CD4-positive, alpha-beta T cell treated with Interleukin-15 for 4 hours (primary cell): ENCODE data around the gene ANKIB1.

Experiments used
- DNase-seq: peaks from one replicate; pipeline ENCODE4 v3.0.0-alpha.2; 2020; ENCODE audit warnings: low spot score

Gene ANKIB1

DNA sequence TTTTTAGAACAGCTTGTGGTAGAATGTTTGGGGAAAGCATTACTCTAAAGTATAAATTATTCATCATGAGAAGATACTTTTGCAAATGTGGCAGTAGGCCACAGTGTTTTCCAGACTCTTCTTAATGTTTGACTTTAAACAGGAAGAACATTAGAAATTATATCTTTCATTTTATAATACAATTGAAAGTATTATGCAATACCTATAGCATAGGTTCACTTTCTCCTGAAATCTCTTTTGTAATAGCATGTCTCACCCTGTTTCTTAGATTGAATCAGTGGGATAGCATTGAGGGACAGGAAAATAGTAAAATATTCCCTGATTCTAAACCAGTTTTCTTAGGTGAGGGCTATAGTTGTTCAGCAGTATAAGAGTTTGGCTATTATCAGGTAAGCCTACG is 23.1 kb downstream of the ANKIB1 start:
- DNase-seq, result no peak

DNA sequence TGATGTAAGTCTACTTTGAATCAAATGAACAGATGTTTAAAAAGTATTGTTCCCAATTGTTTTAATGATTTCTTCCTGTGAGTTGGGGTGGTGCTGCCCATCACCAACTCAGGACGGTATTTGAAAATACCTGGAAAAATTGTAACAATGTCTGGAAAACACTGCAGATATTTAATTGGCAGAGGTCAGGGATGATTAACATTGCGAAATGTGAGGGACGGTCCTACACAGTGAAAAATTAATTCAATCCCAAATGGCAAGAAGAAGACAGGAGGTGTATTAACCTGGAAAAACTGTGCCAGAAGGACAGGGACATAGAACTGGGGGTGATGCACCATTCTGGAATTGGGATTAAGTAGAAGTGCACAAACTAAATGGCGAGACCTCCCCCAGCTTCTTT is 29.6 kb downstream of the ANKIB1 start:
- no peak for DNase-seq

DNA sequence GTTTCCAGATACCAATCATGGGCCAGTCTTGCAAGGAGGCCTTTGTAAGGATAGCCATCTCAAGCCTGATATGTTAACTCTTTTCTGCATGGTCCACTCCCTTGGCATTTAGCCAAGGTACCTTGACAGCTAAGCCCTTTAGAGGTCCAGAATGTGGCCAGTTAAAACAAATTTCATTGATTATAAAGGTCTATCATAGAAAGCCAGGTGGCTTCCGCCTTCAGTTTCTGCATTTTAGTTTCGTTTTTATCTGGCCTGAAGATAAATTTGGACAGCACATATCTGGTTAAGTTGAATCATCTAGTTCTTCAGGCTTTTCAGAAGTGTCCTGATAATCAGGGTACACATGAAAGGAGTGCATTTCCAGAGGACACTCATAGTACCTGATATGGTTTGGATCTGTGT is 30.7 kb downstream of the ANKIB1 start:
- DNase-seq, result no peak

DNA sequence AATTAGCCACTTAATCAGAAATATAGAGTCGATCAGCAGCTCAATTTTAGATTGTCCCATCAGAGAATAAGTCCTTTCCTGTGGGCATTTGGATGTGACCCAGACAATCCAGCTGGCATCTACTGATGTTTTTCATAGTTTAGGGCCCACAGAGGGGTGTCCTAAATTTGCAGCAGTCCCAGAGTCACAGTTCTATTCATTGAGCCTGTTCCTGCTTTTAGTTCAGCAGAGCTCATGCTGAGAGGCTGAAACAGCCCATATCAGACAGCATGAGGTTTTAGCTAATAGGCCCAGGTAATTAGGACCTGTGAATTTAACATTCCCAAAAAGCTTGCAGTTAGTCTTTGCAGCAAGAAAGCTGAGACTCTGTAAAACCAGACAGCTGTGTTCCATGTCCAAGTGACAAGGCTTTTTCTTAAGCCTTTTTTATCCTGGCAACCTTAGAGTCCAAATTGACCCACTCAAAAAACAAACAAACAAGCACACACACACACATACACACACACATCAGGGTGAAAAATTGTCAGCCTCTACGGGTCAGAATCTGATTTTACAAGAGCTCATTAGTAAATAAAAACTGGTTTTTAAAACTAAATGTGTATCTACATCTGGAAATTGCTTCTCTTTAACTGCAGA is 33.7 kb downstream of the ANKIB1 start:
- no peak for DNase-seq

DNA sequence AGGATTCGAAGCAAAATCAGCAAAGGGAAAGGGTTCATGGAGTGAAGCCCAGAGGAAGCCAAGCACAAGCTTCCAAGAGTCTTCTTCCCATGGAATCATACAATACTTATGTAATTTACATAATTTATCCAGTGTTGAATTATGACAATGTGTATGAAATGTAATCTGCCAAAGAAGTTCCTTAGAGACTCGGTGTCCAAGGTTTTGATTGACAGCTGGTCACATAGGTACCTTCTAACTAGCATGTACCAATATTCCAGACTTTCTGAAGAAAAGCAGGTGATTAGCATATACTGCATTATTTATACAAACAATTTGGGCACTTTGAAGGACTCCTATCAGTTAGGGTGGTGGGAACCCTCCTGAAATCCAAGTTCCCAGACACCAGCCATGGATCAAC is 35.3 kb downstream of the ANKIB1 start:
- no peak for DNase-seq

DNA sequence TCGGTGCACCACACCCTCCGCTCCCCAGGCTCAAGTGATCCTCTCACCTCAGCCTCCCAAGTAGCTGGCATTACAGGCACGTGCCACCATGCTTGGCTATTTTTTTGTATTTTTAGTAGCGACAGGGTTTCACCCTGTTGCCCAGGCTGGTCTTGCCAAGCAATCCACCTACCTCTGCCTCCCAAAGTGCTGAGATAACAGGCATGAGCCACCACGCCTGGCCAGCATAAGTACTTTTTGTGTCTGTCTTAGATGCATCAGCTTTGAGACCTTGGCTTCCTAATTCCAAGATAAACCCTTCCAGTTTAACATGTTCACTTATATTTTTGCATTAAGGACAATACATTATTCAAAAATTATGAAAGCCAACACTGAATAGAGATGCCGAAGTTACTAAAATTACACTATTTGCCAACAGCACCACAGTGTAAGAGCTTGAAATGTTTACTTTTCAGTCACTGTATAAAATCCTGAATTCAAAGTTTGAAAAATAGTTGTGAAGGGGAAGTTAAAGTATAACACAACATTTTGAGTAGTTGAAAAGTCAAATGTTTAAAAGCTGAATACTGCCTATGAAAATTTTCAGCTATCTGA is 36.5 kb downstream of the ANKIB1 start:
- DNase-seq, result no peak

DNA sequence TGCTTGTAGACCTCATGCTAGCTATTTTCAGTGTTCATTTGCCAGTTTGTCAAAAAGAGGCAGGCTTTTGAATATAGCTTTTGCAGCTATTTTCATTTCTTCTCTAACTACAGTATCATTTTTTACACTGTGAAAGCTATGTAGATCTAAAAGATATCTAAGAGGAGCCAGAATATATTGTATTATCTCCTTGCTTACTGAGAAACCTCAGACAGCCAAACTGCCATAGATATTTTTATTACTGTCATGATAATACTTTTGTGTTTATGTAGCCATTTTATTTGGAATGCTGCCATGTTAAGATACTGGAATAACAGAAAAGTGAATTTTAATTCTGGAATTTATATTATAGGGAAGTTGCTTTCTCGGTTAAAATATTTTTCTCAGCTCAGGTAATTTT is 37.2 kb downstream of the ANKIB1 start:
- no peak for DNase-seq

DNA sequence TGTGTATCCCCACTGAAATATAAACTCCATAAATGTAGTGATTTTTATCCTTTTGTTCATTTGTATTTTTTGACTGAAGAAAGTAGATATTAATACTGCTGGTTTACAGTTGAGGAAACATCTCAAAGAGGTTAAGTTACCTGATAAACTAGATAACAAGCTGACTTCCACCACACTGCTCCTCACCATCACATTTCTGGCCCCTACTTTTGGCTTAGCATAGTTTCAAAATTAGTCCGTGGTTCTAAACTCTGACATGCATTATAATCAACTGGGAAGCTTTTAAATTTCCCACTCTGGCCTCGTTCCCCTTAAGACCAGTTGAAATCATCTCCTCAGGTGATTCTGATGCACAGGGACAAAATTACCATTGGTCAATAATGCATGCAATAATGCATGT is 43.5 kb downstream of the ANKIB1 start:
- no peak for DNase-seq

DNA sequence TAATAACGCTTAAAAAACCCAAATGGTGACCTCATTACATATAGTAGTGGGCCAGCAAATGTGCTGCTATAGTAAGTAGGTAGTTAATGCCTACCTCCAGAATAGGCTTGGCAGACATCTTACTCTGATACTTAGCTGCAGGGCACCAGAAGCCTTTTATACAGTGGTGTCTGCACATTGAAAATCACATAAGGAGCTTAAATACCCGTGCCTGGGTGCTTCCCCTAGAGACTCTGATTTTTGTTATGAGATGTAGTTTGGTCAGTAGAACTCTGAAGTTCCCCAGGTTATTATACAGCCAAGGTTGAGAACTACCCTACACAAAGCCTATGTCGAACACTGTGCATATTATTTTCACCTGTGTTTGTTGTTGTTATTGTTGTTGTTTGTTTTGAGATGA is 47.2 kb downstream of the ANKIB1 start:
- no peak for DNase-seq

DNA sequence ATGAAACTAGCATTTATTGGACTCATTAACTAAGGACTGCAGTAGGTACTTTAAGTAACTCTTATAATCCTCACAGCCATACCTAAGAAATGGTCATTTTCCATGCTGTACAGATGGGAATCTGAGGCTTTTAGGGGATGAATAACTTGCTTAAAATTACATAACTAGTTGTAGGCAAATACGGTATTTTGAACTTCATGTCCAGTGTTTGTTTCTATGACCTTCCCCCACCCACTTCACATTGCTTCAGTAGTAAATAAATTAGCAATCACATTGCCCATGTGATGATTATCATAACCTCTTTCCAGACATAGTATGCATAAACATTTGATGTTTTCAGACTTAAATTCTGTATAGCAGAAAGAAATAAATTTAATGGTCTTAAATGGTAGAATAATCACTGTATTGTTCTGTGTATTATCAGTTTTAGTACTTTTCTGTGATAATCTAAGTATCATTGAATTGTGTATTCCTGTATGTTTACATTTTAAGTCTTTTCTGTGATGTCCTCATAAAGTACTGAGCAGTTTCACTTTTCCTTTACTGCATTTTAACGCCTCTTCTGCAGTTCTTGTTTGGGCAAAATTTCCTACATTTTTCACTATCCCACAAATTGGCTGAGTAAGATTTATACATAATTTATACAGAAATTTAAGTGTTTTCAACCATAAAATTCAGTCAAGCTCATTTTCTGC is 48.3 kb downstream of the ANKIB1 start:
- DNase-seq, result no peak

DNA sequence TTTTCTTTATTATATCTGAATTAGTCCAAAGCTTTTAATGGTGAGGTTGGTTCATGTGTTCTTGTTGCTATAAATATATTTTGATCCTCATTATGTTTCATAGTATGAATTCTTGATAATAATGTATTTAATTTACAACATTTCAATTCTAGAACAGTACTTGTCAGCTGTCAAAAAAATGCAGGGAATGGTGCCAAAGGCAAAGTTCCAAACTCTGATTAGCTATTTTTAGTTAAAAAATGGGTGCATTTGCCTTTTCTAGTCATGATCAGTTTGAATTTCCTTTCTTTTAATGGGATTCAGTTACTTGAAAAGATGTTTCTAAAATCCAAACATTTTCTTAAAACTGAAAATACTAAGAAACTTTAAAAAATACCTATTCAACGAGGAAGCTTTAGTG is 49.6 kb downstream of the ANKIB1 start:
- DNase-seq, result no peak

DNA sequence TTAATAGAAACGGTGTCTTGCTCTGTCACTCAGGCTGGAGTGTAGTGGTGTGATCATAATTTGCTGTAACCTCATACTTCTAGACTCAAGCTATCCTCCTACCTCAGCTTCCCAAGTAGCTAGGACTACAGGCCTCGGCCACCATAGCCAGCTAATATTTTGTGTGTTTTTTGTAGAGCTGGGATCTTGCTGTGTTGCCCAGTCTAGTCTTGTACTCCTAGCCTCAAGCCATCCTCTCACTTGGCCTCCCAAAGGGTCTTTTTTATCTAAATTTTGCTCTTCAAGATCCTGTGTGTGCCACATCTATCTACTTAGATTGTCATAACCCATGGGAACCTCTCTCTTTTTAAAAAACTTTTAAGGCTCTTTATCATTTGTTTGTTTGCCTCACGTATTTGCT is 50.5 kb downstream of the ANKIB1 start:
- no peak for DNase-seq

DNA sequence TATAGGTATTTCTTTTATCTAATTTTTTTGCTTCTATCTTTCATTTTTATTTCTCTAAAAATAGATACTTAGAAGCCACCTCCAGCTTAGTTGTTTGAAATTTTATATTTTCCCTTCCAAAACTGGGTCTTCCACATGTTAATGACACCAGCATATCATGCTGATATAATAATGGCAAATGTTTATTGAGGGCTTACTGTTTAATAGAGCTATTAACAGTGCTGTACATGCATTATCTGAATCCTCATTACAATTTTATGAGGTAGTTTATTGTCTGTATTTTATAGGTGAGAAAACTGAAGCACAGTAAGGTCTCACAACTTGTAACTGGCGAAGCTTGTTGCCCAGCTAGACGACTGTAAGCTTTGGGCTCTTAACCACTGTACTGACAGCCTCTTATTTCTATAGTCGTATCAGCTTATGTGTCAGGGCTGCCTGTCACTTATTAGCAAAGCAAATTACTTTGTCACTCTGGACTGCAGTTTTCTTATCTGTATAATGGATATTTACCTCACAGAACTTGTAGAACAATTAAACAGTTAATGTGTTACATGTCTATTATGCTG is 51.2 kb downstream of the ANKIB1 start:
- DNase-seq, result no peak

DNA sequence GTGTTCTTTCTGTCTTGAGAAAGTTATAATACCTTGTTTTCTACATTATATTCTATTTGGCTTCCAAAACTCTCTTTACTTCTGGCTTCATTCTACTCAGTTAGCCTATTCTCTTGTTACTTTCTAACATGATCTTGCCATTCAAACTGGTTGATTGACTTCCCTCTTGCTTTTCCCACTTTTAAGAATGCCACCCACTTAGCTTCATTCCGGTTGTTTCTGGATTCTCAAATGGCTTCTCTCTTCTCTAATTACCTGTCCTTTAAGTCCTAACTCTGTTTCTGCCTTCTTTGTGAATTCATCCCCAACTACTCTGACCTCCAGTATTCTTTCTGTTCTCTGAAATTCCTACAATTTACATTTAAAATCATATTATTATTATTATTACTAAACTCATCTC is 52.0 kb downstream of the ANKIB1 start:
- DNase-seq, result no peak

DNA sequence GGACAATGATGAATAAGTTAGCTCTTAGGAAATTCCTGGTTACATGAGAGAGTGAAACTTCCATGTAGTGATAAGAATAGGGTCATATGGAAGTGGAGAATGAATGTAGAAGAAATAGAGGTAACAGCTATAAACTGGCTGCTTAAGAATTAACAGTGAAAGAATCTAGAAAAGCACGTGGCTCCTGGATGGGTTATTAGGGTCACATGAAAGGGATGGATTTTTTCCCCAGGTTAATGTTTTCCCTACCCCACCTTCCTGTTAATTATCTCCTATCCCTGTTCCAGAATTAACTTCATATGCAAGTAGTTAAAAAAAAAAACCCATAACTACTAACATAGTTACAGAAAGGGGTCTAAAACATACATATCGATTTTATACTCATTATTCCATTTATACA is 58.0 kb downstream of the ANKIB1 start:
- DNase-seq, result no peak

DNA sequence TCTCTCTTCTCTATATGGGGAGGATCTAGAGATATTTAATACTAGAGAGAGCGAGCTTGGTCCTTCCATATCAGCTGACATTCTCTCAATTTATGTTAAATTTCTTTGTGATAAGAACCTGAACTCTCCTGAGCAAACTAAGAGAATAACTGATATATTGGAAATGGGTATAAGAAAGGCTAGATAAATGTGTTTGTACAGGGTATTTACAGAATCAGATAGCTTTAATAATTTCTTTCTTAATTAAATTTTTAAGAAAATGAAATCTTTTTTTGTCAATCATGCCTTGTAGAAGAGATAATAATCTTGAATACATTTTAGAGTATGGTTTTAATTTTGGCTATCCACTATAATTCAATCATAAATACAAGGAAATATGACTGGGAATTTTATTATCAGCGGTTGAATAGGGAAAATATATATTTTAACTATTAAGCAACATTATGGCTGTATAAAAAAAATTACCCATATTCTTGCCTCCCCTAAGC is 58.7 kb downstream of the ANKIB1 start:
- no peak for DNase-seq

DNA sequence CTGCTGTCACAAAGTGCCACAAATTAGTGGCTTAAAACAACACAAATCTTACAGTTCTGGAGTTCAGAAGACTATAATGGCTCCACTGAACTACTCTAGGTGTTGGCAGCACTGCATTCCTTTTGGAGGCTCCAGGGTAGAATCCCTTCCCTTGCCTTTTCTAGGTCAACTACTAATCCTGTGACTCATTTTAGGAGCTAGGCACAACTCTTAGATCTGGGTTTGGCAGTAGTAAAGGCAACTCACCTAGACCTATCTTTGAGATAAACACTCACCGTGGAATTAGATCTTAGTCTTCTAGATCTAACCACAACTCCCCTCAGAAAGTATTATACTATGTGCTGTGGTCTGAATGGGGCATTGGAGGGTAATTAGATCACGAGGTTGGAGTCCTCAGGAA is 60.4 kb downstream of the ANKIB1 start:
- no peak for DNase-seq

DNA sequence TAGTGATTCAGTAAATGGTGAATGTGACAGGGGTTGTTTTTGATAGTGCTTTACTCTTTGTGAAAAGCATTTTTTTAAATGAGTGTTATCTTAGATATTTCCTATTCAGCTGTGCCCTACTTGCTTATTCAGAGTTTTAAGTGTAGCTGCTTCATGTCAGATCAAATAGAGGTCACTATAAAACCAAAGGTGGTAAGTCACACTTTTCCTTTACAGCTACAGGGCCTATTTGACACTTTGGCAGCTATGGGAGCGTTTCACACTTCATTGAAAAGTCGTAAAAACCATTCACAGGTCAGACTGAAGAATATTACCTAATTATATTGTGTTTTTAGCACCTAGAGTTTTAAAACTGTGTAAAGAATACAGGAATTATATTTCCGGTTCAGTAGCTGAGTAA is 67.3 kb downstream of the ANKIB1 start:
- no peak for DNase-seq

DNA sequence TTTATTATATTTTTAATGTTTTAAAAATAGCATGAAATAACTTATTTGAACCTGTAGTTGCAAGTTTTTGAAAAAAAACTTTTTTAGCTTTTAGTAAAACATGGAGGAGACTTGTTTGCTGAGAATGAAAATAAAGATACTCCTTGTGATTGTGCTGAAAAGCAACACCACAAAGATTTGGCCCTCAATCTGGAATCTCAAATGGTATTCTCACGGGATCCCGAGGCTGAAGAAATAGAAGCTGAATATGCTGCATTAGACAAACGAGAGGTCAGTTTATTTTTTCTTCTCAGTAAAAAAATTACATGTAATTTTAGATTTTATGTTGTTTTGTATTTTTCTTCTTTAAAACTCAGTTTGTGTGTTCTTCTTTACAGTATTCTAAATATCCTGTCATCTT is 73.5 kb downstream of the ANKIB1 start:
- DNase-seq, result no peak

DNA sequence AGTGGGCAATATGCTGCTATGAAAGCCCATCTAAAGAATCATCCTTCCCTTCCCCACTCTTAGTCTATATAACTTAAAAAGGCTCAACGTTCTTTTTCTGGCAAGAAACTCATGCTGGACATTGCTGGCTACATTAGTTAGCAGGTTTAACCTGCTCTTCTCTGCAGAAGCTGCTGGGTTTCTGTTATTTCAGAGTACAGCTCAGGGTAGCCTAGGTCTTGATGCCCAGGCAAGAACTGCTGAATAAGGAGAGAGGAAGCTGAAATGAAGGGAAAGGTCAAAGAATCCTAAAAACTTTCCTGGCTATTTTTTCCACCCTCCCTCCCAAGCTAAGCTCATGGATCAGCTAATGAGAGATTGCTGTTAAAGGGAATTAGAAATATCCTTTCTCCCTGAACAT is 79.4 kb downstream of the ANKIB1 start:
- DNase-seq, result no peak

DNA sequence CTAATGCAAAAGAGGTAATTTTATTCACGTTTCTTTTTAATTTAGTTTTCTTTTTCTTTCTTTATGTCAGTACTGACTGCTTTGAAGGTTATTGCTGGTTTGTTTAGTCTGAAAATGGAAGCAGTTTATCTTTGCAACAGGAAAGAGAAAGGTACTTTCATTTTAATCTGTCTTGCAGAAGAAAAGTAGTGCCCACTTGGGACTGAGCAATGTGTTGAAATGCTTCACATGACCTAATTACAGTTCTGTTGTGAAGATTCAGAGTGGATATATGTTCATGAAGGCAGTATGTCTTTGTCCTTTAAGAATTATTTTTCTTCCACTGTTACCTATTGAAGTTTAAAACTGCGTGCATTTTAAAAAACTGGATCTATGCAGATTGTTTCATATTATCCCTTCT is 80.1 kb downstream of the ANKIB1 start:
- DNase-seq, result no peak

DNA sequence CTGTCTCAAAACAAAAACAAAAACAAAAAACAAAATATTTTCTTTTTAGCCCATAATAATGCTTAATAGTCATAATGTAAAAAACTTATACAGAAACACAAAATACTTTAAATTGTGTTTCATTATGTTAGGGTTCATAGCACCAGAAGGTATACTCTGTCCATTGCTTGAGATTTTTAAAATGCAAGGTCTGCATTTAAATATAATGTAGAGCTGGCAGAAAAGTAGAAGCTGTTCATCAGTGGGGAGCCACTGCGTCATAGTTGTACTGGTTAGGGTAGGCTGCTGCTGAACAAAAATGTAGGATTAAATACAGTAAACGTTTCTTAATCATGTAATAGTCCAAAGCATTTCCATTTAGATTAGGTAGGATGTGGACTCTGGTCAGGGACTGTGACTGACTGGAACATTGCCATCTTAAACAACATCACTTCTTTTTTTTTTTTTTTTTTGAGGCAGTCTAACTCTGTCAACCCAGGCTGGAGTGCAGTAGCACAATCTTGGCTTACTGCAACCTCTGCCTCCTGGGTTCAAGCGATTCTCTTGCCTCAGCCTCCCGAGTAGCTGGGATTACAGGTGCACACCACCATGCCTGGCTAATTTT is 85.2 kb downstream of the ANKIB1 start:
- DNase-seq, result no peak

DNA sequence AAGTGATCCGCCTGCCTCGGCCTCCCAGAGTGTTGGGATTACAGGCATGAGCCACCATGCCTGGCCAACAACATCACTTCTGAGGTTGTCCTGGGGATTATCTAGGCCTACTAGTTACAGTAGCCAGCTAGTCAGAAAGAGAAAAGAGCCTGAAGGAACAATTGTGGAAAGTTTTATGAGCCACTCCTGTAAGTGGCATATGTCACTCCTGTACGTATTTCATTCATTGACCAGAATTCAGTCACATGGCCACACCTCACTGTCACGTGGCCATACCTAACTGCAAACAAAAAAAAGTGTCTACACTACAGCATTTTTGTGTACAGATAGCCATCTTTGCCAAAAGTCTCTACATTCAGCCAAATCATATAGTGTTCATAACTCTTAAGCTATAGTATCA is 85.7 kb downstream of the ANKIB1 start:
- no peak for DNase-seq
